GM23338 (cell line): ENCODE results near the gene RPRD1A. TPM values are rescaled to one million over a fixed set of nuclear protein-coding genes. Genes with fewer than 3 reads are reported as not detected.
"Not testable (repeated sequence)": the region's sequence is repeated elsewhere in the genome, so short reads cannot be mapped to it uniquely, and the experiment has no call there.

Source experiments
- ATAC-seq: fragments of 200-7000 bp; cut with Tn5 transposase; 3 replicates; pipeline ENCODE4 v1.9.1; 2020
- DNase-seq: peaks from one replicate; pipeline ENCODE4 v3.0.0-alpha.2; 2015; ENCODE audit warnings: low spot score
- H2AFZ ChIP-seq: fragments of 200-600 bp; sonication (generic); 2 replicates; pipeline ENCODE4 v1.8.0; 2016; ENCODE audit warnings: antibody characterized with exemption, mild to moderate bottlenecking, moderate library complexity
- H3F3A ChIP-seq: fragments of 200-600 bp; sonication (generic); replicated peaks from 2 replicates; pipeline ENCODE4 v1.8.0; 2017; ENCODE audit warnings: antibody characterized with exemption, mixed run types, low read depth
- H3K27ac ChIP-seq: fragments of 200-600 bp; sonication (generic); 2 replicates; pipeline ENCODE4 v1.6.1; 2016; ENCODE audit warnings: low read depth
- H3K27me3 ChIP-seq: fragments of 200-600 bp; sonication (generic); 2 replicates; pipeline ENCODE4 v1.8.0; 2016; ENCODE audit warnings: mild to moderate bottlenecking, mixed run types, moderate library complexity; ENCODE audit not compliant: insufficient read depth
- H3K36me3 ChIP-seq: fragments of 200-600 bp; sonication (generic); 2 replicates; pipeline ENCODE4 v1.8.0; 2016; ENCODE audit warnings: mild to moderate bottlenecking; ENCODE audit not compliant: insufficient read depth
- H3K4me1 ChIP-seq: fragments of 200-600 bp; sonication (generic); 2 replicates; pipeline ENCODE4 v1.8.0; 2016; ENCODE audit warnings: mild to moderate bottlenecking, moderate library complexity; ENCODE audit not compliant: insufficient read depth
- H3K4me2 ChIP-seq: fragments of 200-600 bp; sonication (generic); 2 replicates; pipeline ENCODE4 v1.7.1; 2017; ENCODE audit warnings: mixed run types
- H3K4me3 ChIP-seq: fragments of 200-600 bp; sonication (generic); 2 replicates; pipeline ENCODE4 v1.6.1; 2016; ENCODE audit warnings: mixed run types
- H3K79me2 ChIP-seq: fragments of 200-600 bp; sonication (generic); replicated peaks from 2 replicates; pipeline ENCODE4 v1.8.0; 2017; ENCODE audit warnings: mild to moderate bottlenecking; ENCODE audit not compliant: insufficient read depth
- H3K9me2 ChIP-seq: fragments of 200-600 bp; sonication (generic); 2 replicates; pipeline ENCODE4 v1.8.0; 2017; ENCODE audit not compliant: insufficient read depth
- H4K20me1 ChIP-seq: fragments of 200-600 bp; sonication (generic); replicated peaks from 2 replicates; pipeline ENCODE4 v1.8.0; 2017; ENCODE audit warnings: mild to moderate bottlenecking; ENCODE audit not compliant: insufficient read depth
- H3K27ac Mint-ChIP-seq: 2 replicates; pipeline ENCODE4 v1.8.0; 2020; ENCODE audit warnings: inconsistent platforms, mild to moderate bottlenecking, moderate library complexity, mixed read lengths
- H3K27me3 Mint-ChIP-seq: 3 replicates; pipeline ENCODE4 v1.8.0; 2022; ENCODE audit warnings: low read depth, mild to moderate bottlenecking, moderate library complexity, mixed read lengths, inconsistent platforms; ENCODE audit not compliant: insufficient read depth, poor library complexity
- H3K36me3 Mint-ChIP-seq: 3 replicates; pipeline ENCODE4 v1.8.0; 2021; ENCODE audit warnings: low read depth, mild to moderate bottlenecking, inconsistent platforms, moderate library complexity, mixed read lengths
- H3K4me1 Mint-ChIP-seq: 3 replicates; pipeline ENCODE4 v1.8.0; 2020; ENCODE audit warnings: mild to moderate bottlenecking, inconsistent platforms, mixed read lengths
- H3K4me3 Mint-ChIP-seq: 3 replicates; pipeline ENCODE4 v1.8.0; 2021; ENCODE audit warnings: moderate library complexity, mild to moderate bottlenecking, inconsistent platforms, mixed read lengths
- H3K9me3 Mint-ChIP-seq: 3 replicates; pipeline ENCODE4 v1.8.0; 2020; ENCODE audit warnings: moderate library complexity, mild to moderate bottlenecking, inconsistent platforms, mixed read lengths
- CREB1 ChIP-seq: fragments of 250-450 bp; sonication (Bioruptor Pico); IDR thresholded peaks from 2 replicates; pipeline ENCODE4 v1.5.0; 2020; ENCODE audit warnings: low read depth, mild to moderate bottlenecking, moderate library complexity
- EZH2 ChIP-seq: fragments of 200-600 bp; sonication (generic); IDR thresholded peaks from one replicate; pipeline ENCODE4 v1.8.0; 2017; ENCODE audit warnings: antibody characterized with exemption, mild to moderate bottlenecking, low read depth; ENCODE audit not compliant: unreplicated experiment
- JUNB ChIP-seq: IDR thresholded peaks from one replicate; pipeline ENCODE4 v1.6.1; 2016; ENCODE audit warnings: antibody characterized with exemption; ENCODE audit not compliant: unreplicated experiment
- ZNF114 ChIP-seq: fragments of 250-450 bp; sonication (Bioruptor Pico); IDR thresholded peaks from 2 replicates; pipeline ENCODE4 v1.5.0; 2020; ENCODE audit warnings: mild to moderate bottlenecking, moderate library complexity
- polyA plus RNA-seq: library from polyadenylated mRNA; unstranded; fragments of >200 nt; fragmentation: Nextera tagmentation; extraction: Ambion mirVana; gene quantifications from 2 replicates; pipeline ENCODE4 v1.2.1, GENCODE V29; 2016
- total RNA-seq: library from RNA; depleted of rRNA; stranded (reverse); fragments of >200 nt; shearing (Covaris generic); gene quantifications from 2 replicates; pipeline ENCODE4 v1.2.3, GENCODE V29; 2014
- TF ChIP-seq, protein P1 (sequence below): IDR thresholded peaks from one replicate; pipeline ENCODE4 v1.6.1; 2018; ENCODE audit warnings: antibody characterized with exemption; ENCODE audit not compliant: unreplicated experiment
- TF ChIP-seq, protein P2 (sequence below): fragments of 250-450 bp; sonication (Bioruptor Pico); IDR thresholded peaks from 2 replicates; pipeline ENCODE4 v1.5.0; 2020; ENCODE audit warnings: mild to moderate bottlenecking, moderate library complexity

RPRD1A gene
- total and polyA plus RNA-seq, 2 experiments from 2014 or later: 67.9 to 157 TPM

DNA sequence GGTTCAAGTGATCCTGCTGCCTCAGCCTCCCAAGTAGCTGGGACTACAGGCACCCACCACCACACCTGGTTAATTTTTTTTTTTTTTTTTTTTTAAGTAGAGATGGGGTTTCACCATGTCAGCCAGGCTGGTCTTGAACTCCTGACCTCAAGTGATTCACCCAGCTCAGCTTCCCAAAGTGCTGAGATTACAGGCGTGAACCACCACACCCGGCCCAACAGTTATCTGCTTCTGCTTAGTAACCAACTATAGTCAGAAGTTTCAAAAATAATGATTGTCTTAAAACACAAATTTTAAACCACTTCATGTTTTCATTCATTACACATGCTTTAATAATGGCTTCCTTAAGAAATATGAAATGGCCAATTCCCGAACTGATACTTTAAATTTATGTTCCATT, 43.1 kb downstream of the RPRD1A start:
- H3K27me3 Mint-ChIP-seq, H2AFZ ChIP-seq, H3K4me1 Mint-ChIP-seq, H3K27ac ChIP-seq, H3K27ac Mint-ChIP-seq, H3K4me3 ChIP-seq, H3K4me3 Mint-ChIP-seq, DNase-seq, H3K27me3 ChIP-seq, H3K4me2 ChIP-seq, ATAC-seq, H3F3A ChIP-seq, H3K9me3 Mint-ChIP-seq, H3K4me1 ChIP-seq, H3K9me2 ChIP-seq, H3K79me2 ChIP-seq: not testable (repeated sequence)
- H3K36me3 Mint-ChIP-seq: peaks cover 45% of the 10 kb centered on the region; the same call in 2 of the 3 replicates
- H4K20me1 ChIP-seq: peaks cover 11% of the 10 kb centered on the region; the same call in 1 of the 2 replicates
- H3K36me3 ChIP-seq: peaks cover 22% of the 10 kb centered on the region

DNA sequence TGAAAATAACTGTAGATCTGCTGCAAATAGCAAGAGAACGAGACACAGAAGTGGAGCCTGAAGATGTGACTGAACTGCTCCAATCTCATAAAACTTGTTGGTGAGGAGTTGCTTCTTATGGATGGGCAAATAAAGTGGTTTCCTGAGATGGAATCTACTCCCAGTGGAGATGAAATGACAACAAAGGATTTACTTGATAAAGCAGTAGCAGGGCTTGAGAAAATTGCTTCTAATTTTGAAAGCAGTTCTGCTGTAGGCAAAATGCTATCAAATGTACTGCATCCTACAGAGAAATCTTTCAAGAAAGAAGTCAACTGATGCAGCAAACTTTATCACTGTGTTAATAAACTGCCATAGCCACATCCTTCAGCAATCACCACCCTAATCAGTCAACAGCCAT, 44.0 kb downstream of the RPRD1A start:
- H3K4me1 Mint-ChIP-seq: no peaks in the 10 kb centered on the region; the same call in 2 of the 3 replicates
- DNase-seq (no peak), ATAC-seq (no peak)
- Histone ChIP-seq H3F3A (no peaks in the 10 kb centered on the region), H3K4me2 (no peak overlapping the region), H3K27ac (no peak overlapping the region; the same call in 1 of the 2 replicates), H3K36me3 (peaks cover 22% of the 10 kb centered on the region), H3K79me2 (no peaks in the 10 kb centered on the region), H3K4me1 (no peaks in the 10 kb centered on the region), H3K4me3 (no peak overlapping the region), H2AFZ (no peak overlapping the region), H3K9me2 (no peaks in the 10 kb centered on the region), H3K27me3 (no peaks in the 10 kb centered on the region), H4K20me1 (peaks cover 5% of the 10 kb centered on the region; the same call in 1 of the 2 replicates)
- TF ChIP-seq JUNB (no peak), ZNF114 (CRISPR knock-in tag) (no peak), EZH2 (no peak), CREB1 (no peak)
- TF ChIP-seq, protein P1, sequence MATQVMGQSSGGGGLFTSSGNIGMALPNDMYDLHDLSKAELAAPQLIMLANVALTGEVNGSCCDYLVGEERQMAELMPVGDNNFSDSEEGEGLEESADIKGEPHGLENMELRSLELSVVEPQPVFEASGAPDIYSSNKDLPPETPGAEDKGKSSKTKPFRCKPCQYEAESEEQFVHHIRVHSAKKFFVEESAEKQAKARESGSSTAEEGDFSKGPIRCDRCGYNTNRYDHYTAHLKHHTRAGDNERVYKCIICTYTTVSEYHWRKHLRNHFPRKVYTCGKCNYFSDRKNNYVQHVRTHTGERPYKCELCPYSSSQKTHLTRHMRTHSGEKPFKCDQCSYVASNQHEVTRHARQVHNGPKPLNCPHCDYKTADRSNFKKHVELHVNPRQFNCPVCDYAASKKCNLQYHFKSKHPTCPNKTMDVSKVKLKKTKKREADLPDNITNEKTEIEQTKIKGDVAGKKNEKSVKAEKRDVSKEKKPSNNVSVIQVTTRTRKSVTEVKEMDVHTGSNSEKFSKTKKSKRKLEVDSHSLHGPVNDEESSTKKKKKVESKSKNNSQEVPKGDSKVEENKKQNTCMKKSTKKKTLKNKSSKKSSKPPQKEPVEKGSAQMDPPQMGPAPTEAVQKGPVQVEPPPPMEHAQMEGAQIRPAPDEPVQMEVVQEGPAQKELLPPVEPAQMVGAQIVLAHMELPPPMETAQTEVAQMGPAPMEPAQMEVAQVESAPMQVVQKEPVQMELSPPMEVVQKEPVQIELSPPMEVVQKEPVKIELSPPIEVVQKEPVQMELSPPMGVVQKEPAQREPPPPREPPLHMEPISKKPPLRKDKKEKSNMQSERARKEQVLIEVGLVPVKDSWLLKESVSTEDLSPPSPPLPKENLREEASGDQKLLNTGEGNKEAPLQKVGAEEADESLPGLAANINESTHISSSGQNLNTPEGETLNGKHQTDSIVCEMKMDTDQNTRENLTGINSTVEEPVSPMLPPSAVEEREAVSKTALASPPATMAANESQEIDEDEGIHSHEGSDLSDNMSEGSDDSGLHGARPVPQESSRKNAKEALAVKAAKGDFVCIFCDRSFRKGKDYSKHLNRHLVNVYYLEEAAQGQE: no peak
- TF ChIP-seq, protein P2, sequence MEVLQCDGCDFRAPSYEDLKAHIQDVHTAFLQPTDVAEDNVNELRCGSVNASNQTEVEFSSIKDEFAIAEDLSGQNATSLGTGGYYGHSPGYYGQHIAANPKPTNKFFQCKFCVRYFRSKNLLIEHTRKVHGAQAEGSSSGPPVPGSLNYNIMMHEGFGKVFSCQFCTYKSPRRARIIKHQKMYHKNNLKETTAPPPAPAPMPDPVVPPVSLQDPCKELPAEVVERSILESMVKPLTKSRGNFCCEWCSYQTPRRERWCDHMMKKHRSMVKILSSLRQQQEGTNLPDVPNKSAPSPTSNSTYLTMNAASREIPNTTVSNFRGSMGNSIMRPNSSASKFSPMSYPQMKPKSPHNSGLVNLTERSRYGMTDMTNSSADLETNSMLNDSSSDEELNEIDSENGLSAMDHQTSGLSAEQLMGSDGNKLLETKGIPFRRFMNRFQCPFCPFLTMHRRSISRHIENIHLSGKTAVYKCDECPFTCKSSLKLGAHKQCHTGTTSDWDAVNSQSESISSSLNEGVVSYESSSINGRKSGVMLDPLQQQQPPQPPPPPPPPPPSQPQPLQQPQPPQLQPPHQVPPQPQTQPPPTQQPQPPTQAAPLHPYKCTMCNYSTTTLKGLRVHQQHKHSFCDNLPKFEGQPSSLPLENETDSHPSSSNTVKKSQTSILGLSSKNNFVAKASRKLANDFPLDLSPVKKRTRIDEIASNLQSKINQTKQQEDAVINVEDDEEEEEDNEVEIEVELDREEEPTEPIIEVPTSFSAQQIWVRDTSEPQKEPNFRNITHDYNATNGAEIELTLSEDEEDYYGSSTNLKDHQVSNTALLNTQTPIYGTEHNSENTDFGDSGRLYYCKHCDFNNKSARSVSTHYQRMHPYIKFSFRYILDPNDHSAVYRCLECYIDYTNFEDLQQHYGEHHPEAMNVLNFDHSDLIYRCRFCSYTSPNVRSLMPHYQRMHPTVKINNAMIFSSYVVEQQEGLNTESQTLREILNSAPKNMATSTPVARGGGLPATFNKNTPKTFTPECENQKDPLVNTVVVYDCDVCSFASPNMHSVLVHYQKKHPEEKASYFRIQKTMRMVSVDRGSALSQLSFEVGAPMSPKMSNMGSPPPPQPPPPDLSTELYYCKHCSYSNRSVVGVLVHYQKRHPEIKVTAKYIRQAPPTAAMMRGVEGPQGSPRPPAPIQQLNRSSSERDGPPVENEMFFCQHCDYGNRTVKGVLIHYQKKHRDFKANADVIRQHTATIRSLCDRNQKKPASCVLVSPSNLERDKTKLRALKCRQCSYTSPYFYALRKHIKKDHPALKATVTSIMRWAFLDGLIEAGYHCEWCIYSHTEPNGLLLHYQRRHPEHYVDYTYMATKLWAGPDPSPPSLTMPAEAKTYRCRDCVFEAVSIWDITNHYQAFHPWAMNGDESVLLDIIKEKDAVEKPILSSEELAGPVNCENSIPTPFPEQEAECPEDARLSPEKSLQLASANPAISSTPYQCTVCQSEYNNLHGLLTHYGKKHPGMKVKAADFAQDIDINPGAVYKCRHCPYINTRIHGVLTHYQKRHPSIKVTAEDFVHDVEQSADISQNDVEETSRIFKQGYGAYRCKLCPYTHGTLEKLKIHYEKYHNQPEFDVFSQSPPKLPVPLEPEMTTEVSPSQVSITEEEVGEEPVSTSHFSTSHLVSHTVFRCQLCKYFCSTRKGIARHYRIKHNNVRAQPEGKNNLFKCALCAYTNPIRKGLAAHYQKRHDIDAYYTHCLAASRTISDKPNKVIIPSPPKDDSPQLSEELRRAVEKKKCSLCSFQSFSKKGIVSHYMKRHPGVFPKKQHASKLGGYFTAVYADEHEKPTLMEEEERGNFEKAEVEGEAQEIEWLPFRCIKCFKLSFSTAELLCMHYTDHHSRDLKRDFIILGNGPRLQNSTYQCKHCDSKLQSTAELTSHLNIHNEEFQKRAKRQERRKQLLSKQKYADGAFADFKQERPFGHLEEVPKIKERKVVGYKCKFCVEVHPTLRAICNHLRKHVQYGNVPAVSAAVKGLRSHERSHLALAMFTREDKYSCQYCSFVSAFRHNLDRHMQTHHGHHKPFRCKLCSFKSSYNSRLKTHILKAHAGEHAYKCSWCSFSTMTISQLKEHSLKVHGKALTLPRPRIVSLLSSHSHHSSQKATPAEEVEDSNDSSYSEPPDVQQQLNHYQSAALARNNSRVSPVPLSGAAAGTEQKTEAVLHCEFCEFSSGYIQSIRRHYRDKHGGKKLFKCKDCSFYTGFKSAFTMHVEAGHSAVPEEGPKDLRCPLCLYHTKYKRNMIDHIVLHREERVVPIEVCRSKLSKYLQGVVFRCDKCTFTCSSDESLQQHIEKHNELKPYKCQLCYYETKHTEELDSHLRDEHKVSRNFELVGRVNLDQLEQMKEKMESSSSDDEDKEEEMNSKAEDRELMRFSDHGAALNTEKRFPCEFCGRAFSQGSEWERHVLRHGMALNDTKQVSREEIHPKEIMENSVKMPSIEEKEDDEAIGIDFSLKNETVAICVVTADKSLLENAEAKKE (CRISPR knock-in tag): no peak
- H3K9me3 Mint-ChIP-seq: no peaks in the 10 kb centered on the region
- H3K36me3 Mint-ChIP-seq: peaks cover 37% of the 10 kb centered on the region
- no peaks in the 10 kb centered on the region for H3K27me3 Mint-ChIP-seq
- no peak overlapping the region for H3K27ac Mint-ChIP-seq
- no peak overlapping the region for H3K4me3 Mint-ChIP-seq
